HG03139 (cell line): ENCODE results near the gene THBS4.
"Not testable (repeated sequence)": the region's sequence is repeated elsewhere in the genome, so short reads cannot be mapped to it uniquely, and the experiment has no call there.

ENCODE experiments used
- ATAC-seq: cut with Tn5 transposase; IDR thresholded peaks from one replicate; pipeline ENCODE4 v1.9.1; 2021; ENCODE audit not compliant: unreplicated experiment

Gene THBS4

DNA sequence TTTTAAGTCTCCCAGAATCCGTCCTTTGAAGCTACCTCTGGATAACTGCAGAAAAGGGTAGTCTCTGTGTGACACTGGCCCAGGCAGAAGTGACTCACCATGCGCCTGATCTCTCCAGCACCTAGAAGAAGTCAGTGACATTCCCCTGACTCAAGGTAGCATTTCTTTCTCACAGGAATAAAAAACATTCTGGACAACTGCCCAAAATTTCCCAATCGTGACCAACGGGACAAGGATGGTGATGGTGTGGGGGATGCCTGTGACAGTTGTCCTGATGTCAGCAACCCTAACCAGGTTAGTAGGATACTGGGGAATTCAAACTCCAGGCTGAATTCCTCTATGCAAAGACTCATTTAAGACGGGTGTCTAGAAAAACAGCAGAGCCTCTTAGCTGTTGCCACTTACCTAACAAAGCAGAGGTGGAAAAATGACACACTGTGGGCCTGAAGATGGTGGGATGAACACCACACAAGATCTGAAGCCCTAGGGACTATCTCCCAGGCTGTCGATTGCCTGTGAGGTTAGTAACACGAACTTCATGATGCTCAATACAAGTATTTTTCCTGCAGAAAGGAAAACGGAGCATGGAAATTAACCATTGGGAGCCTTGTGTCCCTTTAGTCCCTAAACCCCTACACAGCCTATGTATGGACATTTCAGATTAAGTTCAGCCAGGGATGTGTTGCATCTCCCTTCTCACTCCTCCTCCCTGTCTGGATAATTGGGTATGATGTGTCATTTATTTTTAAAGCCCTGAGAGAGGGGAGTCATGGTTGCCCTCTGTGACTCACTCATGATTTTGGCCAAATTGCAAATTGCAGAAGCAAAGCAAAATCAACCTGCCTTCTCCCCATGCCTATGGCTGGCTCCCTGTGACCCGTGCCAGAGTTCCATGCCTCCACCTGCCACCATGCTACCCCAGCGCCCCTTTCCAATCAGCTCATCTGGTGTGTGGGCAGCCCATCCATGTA lies 37.2 kb downstream of the THBS4 start:
- no peak for ATAC-seq

DNA sequence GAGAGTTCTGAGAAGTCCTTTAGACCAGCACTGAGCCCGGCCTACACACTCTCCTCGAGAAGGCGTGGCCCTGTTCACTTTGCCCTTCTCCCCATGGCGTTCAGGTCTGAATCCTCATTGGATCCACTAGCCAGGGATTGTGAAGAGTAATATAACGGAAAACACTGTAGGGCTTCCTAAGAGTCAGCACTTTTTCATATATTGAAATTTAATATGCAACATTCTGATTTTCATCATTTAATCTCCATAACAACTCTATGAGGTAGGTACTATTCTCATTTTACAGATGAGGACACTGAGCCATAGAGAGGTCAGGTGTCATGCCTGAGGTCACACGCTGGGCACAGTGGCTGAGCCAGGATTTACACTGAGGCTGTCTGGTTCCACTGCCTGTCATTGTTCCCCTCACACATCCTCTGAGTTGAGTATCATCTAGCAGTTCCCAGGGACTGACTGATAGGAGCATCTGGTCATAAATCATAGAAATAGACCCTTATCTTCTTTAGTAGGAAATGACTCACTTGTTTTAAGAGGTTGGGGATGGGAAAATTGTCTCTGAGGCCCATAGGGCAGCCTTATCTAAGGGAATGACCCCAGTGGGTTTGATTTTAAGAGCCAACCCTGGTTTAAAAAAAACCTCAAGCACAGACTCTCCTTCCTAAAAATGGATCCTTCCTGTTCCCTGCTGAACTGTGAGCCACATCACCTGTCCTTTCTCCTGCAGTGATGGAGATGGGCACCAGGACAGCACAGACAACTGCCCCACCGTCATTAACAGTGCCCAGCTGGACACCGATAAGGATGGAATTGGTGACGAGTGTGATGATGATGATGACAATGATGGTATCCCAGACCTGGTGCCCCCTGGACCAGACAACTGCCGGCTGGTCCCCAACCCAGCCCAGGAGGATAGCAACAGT lies 41.2 kb downstream of the THBS4 start:
- ATAC-seq = no peak

DNA sequence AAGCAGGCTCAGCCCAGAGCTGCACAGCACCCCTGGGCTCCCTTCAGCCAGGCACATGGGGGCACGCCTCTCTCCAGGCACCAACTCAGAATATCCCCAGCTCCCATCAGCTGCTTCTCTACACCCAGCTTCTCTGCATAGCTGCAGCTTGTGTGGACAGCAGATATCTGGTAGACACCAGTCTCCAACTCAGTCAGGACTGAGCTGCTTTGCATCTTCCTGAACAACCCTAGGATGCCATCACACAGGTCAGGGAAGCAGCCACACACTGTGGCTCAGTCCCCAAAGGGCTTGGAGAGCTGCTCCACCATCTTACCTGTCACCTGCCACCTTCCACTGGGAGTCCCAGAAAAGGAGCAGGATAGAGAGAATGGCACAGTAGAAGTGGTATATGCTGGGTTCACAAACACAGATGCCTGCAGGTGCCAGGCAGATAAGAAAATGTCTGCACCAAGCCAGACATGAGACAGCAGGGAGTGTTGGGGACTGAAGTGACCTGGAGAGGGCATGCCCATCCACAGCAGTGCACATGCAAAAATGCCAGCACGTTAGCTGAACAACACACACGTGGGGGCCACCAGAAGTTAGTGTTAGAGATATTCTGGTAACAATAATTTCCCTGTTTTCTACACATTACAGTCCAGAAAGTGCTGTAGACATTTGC lies 42.0 kb downstream of the THBS4 start:
- no peak for ATAC-seq

DNA sequence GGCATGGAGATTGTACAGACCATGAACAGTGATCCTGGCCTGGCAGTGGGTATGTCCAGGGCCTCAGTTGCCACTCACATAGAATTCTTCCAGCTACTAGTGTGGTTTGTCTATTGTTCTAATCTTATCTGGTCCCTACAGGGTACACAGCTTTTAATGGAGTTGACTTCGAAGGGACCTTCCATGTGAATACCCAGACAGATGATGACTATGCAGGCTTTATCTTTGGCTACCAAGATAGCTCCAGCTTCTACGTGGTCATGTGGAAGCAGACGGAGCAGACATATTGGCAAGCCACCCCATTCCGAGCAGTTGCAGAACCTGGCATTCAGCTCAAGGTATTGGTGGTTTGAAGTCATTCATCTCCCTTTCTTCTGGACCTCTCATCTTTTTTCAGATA lies 43.8 kb downstream of the THBS4 start:
- ATAC-seq = no peak

DNA sequence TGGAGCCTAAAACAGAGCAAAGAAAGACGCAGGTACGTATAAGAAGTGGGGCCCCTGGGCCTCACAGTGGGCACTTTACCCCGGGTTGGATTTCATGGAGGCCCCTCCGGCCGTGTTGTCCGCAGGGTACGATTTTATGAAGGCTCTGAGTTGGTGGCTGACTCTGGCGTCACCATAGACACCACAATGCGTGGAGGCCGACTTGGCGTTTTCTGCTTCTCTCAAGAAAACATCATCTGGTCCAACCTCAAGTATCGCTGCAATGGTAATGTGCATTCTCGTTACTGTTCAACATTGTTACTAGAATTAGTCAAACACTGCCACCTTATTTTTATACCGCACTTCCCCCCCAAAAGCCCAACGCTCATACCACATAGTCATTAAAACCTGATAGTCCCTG lies 47.1 kb downstream of the THBS4 start:
- no peak for ATAC-seq

DNA sequence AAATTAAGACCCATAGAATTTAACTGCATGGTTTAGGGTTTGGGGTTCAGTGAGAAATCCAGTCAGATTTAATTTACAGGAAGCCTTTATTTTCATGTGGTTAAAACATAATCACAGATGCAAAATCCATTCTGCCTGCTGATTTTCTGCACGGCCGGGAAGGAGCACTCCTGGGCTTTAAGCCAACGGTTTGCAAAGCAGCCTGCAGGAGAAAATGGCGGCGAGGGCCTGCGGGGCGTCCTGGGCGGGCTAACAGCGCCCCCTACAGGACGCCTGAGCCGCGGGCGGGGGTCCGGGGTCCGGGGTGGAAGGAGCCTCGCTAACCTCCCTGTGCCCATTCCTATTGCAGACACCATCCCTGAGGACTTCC lies 47.6 kb downstream of the THBS4 start:
- ATAC-seq = no peak

DNA sequence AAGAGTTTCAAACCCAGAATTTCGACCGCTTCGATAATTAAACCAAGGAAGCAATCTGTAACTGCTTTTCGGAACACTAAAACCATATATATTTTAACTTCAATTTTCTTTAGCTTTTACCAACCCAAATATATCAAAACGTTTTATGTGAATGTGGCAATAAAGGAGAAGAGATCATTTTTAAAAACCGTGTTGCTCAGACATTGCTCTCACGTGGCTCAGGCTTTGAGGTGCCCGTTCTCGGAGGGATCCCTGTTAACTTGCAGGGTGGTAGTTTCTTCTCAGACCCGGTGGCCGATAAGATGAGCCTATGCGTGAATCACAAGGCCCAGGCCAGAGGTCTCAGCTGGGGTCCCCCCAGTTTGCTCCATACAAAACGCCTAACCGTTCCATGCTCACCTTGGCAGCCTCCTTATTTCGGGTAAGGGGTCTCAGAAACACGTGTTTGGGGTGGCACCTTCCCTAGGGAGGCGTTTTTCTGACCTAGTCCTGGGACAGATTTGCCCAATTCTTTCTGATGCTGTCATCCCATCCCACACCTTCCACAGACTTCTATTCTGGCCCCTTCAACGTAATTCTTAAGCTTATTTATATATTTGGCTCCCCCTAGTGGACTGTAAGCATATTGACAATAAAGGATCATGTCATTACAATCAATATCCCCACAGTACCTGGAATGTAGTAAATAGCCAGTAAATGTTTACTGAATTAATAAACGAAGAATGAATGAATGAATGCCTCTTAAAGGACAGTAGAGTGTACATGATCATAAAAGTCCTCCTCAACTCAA lies 48.1 kb downstream of the THBS4 start:
- ATAC-seq = no peak

DNA sequence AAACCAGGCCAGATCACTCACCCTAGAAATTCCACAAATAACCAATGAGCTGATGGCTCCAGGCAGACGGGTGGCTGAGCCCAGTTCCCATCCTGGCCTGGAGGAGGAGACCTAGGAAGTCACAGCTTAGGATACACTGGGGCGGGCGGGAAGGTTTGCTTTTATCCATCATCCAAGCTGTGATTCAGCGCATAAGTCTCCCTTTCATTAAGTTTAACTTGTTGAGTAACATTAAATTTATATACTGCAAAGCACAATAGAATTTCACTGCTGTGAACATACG lies 55.7 kb downstream of the THBS4 start:
- no peak for ATAC-seq

DNA sequence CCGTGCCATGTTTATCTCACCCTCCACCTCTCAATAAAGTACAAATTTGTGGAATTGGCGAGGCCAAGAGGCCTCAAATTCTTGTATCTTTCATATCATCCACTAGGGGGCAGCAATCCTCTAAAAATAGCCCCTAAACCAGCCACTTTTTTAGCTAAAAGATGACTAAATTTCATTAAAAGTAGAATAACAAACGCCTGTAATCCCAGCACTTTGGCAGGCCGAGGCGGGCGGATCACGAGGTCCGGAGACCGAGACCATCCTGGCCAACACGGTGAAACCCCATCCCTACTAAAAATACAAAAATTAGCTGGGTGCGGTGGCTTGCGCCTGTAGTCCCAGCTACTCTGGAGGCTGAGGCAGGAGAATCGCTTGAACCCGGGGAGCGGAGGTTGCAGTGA lies 56.6 kb downstream of the THBS4 start:
- not testable (repeated sequence) for ATAC-seq

DNA sequence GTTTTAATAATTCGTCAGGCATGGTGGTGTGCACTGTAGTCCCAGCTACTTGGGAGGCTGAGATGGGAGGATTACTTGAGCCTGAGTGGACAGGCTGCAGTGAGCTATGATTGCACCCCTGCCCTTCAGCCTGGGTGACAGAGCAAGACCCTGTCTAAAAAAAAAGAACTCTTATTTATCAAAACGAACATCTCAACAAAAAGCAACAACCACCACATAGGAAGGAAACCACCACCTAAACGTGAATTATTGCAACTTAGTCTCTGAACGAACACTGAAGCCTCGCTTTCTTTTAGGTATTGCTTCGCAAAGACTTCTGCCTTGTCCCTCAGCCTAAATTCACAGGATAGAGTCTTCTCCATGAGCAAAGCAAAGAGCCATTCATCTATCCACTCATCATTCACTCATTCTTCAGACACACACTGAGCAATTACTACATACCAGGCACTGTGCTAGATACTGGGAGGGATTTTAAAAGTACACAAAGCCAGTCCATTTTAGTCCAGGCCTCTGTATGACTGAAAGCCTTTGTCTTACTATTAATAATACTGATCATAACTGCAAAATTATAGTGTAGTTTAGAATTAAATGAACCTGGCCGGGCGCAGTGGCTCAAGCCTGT lies 57.4 kb downstream of the THBS4 start:
- ATAC-seq = no peak

DNA sequence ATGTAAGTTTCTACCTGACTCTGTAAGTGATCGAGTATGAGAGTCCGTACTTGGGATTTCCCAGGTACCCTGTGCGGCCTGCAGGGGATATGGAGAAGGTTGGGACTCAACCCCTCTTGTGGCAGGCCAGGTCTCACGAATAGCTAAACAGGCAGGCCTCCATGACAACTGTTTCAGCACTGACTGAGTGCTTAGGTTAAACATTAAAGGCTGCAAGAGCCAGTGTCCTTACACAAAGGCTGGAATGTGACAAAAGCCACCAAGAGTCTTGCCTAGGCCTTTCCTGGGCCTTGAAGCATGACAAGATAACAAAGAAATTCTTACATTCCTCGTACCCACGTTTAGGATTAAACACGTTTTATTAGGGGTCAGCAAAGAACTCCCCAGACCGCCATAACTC lies 58.6 kb downstream of the THBS4 start:
- no peak for ATAC-seq

DNA sequence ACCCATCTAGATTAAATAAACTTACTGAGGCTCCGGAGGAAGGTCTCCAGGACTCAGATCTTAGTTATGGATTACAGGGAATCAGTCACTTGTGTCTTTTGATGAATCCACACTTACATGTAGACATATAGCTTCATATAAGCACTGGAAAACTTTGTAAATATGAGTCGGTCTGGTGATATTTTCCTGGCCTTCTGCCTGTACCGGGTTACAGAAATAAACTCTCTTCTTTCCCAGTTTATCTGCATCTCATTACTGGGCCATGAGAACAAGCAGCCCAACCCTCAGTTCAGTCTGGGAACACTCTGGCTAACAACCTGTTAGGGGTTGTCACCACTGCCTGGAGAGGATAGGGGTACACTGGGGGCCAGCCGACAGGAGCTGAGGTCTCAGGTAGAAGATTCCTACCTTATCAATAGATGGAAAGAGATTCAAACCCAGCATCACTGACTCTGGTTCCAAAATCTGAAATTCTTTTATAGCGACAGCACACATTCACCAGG lies 59.1 kb downstream of the THBS4 start:
- no peak for ATAC-seq

DNA sequence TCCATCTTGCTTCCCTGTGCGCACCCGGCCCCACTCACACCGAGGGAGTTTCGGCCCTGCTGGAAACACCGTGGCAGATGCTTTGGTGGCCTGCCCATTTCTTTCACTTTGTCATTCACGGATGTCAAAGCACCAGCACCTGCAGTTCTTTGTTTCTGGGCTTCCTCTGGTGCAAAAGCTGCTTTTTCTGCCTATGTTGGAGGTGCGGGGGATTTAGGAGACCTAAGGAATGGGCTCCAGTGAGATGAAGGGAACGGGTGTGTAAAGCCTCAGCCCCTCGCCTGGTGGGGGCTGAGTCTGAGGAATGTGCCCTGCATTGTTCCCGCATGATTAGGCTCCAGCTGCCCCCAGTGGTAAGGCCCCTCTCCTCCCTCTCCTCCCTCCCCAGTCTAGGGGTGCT lies 62.3 kb downstream of the THBS4 start:
- no peak for ATAC-seq

DNA sequence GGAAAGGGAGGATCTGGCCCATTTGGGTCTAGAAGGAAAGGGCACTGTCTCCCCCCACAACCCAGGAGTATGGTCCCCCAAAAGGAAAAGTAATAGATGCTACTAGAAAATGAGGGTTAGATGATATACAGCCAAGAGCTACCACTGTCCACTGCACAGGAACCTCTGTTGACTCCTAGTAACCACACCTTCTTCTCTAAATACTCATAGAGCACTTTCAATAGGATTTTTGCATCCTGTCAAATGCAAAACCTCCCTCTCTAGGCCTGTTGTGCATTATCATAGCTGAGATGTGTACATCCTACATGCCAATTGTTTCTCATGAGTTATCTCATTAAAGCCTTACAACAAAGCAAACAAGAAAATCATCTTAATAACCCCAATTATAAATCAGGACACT lies 66.8 kb downstream of the THBS4 start:
- ATAC-seq = no peak

DNA sequence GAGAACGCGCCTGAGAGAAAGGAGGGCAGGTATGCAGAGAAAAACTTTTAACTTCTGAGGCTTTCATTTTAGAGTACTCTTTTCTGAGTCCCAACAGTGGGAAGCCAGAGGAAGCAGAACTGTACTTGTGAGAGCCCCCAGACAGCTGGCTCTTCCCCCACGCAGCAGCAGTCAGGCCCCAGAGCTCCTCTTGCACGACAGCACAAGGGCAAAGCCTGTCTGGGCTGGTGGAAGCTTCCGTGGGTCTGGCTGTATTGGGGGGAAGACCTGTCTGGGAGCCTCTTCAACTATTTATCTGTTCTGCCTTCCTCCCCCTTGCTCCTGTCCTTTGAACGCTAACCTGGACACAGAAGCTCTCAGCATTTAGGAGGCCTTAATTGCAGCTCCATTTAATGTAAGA lies 68.2 kb downstream of the THBS4 start:
- no peak for ATAC-seq

DNA sequence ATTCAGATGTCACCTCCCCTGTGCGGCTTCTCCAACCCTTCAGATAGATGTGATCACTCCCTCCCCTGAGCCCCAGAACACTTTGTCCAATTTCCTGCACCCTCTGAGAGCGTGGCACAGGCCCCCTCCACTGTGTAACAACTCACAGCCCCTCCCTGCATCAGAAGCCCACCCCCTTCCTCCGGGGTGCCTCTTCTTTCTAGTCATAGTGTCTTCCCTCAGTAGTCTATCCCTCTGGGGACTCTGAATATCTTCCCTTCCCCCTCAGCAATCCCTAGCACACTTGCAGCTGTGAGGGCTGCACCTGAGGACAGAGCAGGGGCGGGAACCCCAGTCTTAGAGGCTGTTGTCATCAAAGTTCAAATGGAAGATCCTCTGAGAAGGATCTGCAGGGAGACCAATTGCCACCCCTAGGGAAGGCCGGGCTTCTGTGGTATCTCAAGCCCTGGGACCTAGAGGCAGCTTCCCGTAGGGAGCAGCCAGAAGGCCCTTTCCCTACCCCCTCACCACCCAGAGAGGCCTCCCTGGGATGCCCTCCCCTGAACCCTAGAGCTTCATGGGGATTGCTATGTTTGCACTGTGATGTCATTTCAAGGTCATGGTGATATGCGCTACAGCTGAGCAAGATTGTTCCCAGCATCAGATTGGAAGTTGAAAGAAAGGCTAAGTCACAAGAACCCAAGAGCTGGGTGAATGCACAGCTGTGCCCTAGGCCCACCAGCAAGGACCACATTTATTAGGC lies 70.7 kb downstream of the THBS4 start:
- no peak for ATAC-seq

DNA sequence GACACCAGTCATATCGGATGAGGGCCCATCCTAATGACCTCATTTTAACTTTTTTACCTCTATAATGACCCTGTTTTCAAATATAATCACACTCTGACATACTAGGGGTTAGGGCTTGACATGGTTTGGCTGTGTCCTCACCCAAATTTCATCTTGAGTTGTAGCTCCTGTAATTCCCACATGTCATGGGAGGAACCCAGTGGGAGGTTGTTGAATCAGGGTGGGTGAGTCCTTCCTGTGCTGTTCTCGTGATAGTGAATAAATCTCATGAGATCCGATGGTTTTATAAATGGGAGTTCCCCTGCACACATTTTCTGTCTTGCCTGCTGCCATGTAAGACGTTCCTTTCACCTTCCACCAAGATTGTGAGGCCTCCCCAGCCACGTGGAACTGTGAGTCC lies 71.8 kb downstream of the THBS4 start:
- ATAC-seq = no peak

DNA sequence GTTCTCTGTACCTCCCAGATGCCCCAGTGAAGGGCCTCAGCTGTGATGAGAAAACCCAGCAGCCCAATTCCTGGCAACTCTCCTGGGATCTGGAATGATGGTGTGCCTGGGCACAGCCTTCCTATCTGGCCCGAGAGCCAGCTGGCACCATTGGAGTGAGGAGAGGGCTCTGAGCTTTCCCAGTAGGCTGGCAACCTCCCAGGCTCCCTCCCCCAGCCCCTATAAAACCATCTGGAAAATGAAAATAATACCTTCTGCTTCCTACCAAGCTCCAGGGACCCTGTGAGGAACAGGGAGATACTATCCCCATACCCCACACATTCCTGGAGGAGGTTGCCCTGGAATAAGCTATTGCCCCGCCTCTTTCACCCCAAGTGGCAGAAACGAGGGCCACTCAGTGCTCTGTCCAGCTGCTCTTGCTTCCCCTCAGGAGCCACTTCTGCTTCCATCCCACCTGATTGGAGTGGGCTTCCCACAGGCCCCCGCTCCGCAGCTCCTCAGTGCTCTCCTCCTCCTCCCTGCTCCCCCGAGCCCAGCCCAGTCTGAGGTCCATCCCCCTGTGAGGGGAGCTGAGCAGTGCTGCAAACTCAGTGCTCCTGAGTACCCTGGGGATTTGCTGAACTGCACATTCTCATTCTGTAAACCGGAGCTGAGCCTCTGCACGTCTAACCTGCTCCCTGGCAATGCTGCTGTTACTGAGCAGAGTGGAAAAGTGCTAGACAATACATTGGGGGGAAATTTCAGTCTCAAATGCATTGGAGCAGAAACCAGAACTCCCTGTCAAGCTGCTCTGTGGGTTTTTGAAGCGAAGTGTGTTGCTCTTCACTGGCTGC lies 74.7 kb downstream of the THBS4 start:
- no peak for ATAC-seq
